HG02623 (cell line): Measurements from ENCODE around the gene GINS2.

Experiments used
- ATAC-seq: cut with Tn5 transposase; IDR thresholded peaks from one replicate; pipeline ENCODE4 v1.9.1; 2021; ENCODE audit warnings: moderate library complexity; ENCODE audit not compliant: unreplicated experiment

The GINS2 gene

DNA sequence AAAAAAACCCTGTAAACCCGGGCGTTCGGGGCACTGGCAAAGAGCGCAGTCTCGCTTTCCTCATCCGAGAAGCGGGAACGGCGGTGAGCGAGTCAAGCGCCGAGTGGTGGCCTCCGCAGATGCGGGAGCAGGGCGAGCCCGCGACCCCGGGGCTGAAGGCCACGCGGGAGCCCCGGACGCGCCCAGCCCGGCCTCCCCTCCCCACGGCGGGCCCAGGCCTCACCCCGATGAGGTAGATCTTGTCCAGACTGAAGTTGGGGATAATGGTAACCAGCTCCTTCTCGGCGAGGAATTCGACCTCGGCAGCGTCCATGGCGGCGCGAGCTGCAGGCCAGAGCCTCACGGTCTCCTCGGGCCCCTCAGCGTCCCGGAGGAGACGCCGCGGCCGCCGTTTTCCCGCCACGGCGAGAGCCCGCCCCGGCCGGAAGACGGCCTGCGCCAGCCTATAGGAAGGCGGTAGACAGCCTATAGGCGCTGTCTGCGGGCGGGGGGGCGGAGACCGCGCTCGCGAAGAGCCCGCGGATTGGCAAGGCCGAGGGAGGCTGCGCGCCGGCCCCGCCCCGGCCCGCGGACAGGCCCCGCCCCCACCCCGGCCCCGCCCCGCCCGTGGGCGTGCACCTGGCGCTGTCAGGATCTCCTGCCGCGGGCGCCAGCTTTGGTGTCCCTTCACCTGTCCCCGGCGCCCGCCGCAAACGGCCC is at the start of gene GINS2:
TSS of gene GINS2 (minus strand) at position 369 of the 699 bp plus-strand sequence. CDS start at position 313, 56 bp downstream.
- ATAC-seq = peak; percentile 89

DNA sequence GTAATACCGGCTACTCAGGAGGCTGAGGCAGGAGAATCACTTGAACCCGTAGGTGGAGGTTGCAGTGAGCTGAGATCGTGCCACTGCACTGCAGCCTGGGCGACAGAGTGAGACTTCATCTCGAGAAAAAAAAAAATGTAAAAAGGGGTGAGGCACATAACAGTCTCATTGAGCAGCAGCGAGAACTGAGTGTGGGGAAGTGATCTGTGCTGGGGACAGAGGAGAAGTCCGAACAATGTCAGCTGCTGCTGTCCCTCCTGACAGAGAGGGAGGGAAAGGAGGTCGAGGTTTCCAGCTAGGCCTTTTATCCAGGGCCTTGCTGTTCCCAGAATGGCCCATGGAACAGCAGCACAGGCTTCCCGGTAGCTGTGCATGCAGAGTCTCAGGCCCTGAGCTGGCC is 48.2 kb upstream of the GINS2 start:
- ATAC-seq = no peak

DNA sequence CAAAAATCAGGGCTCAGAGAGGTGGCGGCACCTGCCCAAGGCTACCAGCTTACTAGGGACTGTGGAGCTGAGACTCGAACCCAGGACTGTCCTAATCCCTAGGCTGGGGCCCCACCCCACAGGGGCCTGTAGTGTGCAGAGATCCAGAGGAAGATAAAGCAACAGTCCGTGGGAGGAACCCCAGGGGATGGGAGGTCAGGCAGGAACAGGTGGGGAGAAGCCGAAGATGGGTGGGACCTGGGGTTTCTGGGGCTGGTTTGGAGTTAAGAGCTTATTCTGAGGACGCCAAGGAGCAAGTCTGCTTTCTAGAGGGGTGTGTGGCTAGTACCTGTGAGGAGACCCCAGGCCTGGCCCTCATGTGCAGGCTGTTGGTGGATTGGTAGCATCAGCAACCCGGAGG is 47.2 kb upstream of the GINS2 start:
- no peak for ATAC-seq

DNA sequence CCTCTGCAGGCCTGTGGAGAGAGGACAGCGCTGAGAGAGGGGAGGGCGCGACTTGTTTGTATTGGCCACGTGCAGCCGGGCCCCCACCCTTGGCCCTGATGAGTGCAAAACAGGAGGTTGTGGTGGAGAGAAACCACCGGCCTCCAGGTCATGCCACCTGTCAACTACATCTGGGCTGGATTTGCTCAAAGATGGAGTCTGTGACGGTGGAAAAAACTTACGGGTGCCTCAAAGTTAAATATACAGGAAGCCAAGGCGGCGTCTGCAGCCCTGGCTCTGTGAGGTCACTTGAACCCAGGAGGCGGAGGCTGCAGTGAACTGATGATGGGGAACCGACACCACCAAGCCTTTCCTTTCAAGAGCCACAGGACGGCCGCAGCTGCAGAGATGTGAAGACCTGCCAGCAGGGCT is 46.5 kb upstream of the GINS2 start:
- peak; percentile 67 for ATAC-seq

DNA sequence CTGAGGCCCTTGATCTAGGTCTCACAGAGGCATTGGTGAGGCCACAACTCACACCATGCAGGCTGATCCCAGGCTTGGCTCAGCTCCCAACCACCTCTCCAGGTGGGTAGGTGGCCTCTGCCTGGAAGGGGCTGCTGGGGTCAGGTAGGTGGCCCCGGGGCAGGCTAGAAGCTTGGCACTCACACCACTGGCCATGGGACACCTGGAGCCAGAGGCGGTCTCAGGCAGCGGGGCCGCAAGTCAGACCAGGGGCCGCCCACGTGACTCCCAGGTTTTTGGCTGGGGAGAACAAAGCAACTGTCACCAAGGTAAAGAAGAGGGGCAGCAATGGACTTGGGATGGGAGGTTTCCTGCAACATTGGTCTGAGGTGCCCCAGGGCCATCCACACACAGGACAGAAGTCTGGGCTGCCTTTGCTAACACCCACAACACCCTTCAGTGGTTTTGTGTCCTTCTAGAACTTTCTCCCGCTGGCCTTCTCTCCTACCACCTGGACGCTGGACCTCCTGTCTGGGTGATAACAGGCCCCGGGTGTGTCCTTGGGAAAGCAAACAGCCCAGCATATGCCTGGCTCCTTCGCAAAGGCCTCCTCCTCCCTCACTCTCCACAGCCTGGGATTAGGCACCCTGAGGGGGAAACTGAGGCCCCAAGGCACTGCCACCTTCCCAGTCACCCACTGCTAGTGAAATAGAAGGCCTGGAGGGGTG is 45.7 kb upstream of the GINS2 start:
- no peak for ATAC-seq

DNA sequence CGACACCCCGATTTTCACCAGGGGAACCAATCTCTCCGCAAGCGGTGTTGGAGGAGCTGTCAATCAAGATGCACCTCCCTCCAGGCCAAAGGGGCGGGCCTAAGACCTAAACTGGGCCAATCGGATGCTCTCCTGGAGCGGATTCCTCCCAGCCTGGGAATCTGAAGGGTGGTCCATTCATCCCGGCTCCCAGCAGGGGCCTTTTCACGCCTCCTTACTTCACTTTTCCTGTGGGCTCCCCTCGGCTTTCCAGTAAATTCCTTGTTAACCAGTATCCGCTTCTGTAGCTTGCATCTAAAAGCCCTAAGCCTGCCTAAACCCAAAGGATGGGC is 45.1 kb upstream of the GINS2 start:
- no peak for ATAC-seq

DNA sequence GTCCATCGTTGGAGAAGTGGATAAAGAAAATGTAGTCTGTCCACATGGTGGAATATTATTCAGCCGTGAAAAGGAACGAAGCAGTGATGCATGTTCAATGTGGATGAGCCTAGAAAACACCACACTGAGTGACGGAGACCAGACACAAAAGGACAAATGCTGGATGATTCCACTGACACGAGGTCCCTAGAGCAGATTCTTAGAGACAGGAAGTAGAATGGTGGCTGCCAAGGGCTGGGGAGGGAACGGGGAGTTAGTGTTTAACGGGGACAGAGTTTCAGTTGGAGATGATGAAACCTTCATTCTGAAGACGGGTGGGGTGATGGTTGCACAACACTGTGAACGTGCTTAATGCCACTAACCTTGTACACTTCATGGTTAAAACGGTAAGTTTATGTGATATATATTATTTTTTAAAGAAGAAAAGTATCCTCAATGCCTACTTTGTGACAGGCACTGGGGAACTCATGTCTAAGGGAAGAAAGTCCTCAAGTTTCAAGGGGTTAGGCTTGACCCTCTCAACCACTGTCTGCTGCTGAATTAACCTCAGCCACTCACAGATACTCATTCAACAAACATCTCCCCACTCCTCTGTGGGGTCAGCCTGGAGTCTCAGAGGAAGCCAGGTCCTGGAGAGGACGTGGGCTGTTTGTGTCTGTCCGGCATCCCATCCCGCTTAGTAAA is 44.5 kb upstream of the GINS2 start:
- no peak for ATAC-seq

DNA sequence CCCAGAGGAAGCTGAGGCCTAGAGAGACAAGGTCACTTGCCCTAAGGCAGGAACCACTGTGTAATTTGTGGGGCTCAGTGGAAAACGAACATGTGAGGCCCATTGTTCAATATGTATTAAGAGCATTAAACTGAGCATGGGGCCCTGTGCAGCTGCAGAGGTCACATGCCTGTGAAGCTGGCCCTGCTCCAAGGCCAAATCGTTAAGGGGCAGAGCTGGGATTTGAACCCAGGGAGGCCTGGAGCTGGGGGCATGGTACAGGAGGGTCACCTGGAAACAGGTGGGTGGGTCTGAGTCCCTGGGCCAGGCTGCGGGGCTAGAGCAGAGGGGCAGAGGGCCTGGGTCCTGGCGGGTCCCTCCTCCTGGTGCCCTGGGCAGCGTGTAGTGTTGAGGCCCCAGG is 42.4 kb upstream of the GINS2 start:
- no peak for ATAC-seq

DNA sequence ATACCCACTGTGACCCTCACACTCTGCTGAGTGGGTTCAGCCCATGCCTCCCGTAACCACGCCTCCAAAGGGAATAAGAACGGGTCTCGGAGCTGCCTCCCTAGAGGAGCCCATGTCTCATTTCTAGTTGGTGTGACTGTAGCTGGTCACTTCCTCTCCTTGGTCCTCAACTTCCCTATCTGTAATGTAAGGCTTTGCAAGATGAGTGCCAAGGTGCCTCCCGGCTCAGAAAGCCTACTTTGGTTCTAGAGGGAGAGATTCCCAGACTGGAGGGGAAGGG is 41.4 kb upstream of the GINS2 start:
- no peak for ATAC-seq

DNA sequence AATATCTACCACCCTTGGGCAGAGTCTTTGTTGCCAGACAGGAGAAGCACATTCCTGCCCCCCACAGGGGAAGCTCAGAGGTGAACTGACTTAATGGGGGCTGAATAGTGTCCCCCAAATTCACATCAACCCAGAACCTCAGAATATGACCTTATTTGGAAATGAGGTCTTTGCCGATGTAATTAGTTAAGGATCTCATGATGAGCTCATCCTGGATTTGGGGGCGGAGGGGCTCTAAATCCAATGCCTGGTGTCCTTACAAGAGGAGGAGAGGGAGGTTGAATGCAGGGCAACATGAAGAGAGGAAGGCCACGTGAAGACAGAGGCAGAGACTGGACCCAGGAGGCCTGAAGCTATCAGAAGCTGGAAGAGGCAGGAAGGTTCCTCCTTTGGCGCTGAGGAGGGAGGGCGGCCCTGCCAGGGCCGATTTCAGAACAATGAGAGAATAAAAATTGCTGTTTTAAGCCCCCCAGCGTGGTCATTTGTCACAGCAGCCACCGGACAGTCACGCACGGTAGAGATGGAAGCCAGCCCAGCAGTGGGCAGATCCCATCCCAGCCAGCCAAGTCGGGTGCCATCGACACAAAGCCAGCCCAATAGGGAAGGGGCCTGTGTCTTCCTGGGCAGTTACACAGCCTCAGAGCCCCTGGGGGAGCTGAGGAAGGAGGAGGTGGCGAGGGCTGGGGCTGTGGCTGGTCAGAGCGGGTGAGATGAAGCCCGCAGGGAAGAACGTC is 40.9 kb upstream of the GINS2 start:
- no peak for ATAC-seq

DNA sequence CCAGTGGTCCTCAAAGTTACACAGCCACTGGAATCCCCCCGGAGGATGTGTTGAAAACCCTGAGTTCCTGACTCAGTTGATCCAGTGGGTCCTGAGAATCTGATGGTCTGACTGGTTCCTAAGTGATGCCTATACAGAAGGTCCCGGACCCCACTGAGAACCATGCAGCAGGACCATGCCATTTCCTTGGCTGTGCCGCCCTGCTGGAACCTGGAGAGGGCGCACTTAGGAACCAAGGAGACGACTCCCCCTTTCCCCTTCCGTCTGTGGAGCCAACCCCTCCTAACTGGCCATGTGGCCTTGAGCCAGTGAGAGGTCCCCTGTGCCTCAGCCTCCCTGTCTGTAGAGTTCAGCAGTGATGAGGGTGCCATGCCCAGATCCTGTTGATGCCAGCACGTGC is 40.1 kb upstream of the GINS2 start:
- ATAC-seq = no peak

DNA sequence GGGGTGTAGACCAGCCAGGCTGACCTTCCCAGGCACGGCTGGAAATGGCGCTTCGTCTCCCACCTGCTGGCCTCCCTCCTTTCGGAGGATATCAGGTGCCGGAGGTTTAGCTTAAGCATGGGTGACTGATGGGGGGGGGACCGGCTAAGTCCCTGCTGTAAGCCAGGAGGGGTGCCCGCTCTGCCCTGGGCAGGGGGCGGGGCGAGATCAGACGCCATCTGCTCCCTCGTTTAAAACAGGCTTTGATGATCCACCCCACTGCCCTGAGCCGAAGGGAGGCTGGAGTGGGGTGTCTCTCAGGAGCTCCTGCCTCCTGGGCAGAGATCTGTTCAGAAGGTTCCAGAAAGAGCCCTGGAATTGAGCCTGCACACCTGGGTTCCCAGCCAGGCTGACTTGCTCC is 36.2 kb upstream of the GINS2 start:
- ATAC-seq = no peak

DNA sequence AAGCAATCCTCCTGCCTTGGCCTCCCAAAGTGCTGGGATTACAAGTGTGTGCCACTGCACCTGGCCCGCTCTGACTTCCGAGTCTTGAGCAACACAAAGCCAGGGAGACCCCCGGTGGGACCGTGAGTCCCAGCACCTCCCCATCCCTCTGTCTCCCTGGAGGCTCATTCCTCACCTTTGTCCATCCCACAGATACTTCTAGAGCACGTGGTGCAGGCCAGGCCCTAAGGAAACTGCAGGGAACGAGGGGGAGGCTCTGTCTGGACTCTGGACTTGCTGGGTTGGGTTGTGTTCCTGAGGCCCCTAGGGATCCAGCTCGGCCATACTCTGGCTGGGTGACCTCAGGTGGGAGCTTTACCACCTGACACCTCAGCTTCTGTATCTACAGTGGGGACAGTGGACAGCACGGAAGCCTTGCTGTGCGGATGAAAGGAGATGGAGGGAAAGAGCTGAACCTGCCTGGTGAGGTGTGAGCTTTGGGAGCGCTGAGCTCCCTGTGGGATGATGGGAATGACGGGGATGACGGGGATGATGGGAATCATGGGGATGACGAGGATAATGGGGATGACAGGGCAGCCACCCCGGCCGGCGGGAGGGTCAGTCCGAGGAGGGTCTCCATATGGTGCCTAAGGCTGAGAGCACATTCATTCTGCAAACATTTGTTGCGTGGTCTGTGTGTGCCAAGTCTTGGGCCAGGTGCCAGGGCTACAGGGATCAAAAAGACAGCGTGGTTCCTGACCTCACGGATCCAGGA is 35.5 kb upstream of the GINS2 start:
- ATAC-seq = no peak

DNA sequence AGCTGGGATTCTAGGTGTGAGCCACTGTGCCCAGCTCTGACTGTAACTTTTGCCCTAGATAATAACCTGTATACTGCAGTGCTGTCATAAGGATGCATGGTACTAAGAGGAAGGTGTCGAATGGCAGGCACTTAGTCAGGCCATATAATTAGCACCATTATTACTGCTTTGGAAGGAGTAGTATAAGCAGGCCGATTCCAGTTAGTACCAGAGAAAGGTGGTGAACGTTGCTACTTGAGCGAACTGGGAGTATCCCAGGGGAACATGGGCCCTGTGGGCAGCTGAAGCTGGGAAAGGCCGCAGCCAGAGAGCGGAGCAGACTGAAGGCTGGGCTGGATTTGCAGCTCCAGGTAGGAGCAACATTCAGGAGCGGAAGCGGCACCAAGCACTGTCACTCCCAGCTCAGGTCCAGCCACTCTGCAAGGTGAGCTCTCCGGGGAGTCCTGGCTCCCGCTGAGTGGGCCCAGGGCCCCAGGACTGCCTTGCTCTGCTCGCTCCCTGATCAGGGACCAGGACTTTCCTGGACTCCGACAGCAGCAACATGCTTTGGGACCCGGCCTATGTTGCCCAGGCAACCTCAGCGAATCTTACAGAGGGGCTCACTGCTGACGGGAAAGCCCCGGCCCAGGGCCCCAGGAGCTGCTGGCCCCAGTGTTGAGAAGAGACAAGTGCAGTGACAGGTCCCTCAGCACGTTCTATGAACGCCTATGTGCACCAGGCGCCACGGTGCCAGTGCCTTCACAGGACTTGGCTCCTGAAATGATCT is 33.6 kb upstream of the GINS2 start:
- ATAC-seq = no peak

DNA sequence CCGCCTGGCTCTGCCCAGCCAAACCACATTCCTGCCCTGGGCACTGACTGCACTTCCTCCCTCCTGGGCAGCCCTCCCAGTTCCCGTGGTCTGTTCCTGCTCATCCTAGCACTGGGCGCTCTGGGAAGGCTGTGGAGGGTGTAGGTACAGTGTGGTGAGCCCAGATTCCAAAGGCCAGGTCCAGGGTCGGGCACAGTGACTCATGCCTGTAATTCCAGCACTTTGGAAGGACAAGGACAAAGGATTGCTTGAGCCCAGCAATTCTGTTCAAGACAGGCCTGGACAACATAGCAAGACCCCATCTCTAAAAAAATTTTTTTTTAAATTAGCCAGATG is 31.5 kb upstream of the GINS2 start:
- no peak for ATAC-seq

DNA sequence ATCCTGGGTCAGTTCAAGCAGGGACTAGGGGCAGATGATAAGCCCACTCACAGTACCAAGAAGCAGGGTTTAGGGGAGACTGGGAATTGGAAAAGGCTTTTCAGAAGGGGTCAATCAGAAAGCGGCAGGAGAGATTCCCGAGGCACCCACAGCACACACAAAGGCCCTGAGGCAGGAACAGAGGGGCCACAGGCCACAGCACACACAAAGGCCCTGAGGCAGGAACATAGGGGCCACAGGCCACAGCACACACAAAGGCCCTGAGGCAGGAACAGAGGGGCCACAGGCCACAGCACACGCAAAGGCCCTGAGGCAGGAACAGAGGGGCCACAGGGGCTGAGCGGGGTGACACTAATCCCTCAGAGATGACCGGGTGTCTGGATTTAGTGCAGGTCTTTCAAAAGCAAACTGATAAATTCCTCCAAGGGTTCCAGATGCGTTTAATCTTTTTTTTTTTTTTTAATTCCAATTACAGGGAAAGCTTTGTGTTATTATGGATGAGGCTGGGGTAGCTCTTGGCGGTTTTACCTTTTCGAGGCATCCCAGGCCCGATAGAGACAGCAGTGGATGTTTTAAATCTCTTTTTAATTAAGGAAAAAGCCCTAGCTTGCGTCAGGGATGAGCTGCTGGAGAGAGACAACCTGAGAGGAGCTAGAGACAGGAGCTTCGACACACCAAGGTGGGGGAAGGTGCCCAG is 31.0 kb upstream of the GINS2 start:
- no peak for ATAC-seq

DNA sequence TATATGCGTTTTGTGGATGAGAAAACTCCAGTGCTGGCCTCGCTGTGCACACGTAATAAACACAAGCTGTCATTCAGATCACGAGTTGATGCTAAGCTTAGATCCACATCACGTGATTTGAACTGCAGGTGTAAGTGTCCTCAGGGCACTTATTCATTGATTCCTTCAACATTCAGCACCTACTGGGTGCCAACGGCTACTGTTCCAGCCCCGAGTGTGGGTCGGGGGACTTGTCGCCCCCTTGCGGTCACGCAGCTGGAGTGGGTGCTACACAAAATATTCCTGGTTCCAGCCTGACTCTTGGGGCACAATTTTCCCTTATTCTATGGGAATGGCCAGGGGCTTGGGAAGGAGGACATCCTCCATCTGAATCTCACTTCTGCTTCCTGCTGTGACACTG is 29.9 kb upstream of the GINS2 start:
- ATAC-seq = no peak

DNA sequence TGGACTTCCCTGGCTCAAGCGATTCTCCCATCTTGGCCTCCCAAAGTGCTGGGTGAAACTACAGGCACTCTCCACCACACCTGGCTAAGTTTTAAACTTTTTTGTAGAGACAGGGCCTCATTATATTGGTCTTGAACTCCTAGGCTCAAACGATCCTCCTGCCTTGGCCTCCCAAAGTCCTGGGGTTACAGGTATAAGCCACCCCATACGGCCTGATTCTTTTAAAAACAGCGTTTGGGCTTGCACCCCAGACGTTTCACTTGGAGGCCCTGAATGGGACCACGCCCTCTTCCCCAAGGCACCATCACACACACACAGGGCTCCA is 29.4 kb upstream of the GINS2 start:
- no peak for ATAC-seq

DNA sequence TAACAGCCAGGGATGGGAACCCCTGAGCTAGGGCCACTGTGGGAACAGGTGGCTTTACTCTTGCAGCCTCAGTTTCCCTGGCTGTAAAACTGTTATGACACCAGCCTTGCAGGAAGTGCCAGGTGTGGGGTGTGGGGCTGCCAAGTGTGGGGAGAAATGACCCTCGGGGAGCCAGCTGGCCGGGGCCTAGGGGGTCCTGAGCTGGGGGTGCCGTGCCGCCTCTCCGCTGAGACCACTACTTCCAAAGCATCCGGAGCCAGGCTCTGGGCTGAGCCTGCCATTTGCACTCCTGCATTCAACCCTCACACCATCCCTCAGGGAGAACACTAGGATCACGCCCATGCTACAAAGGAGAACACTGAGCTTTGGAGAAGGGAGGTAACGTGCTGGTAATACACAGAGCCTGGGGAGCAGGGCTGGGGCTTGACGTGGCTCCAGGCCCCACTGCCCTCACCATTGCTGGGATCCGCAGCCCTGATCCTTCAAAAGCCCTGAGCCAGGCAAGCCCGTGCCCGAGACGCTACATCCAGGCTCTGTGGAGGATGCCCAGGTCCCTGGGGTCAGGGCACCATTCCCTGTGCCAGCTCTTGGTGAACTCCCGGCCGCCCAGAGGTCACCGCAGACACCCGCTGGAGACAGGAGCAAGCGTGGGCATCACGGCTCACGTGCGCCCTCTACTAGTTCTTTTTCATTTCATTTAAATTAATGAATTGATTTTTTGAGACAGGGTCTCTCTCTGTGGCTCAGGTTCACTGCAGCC is 28.8 kb upstream of the GINS2 start:
- no peak for ATAC-seq
